ENCODE results near the gene PRELID3B.

PRELID3B gene

GRCh38 chr20:59042151-59042795 lies at the start of gene PRELID3B:
PRELID3B (minus strand) TSS chr20:59042786; CDS start chr20:59042730, 56 bp downstream.
- peaks cover 31% of the 10 kb centered on the region for H3K4me1 ChIP-seq (ENCODE audit: control insufficient read depth, insufficient read depth, low read length, unreplicated experiment)
- H3K79me2 ChIP-seq (ENCODE audit: control insufficient read depth, insufficient read depth, low read length, unreplicated experiment), result peaks cover 54% of the 10 kb centered on the region
- H3K36me3 ChIP-seq (ENCODE audit: insufficient read depth, low read length), result peaks cover 14% of the 10 kb centered on the region
- H2AFZ ChIP-seq (ENCODE audit: low read length, unreplicated experiment), result peak within 1 kb of the TSS; percentile 87
- H3K27ac ChIP-seq (ENCODE audit: low read depth, low read length), result peak within 1 kb of the TSS; percentile 49
- peak within 1 kb of the TSS; percentile 86 for H3K4me3 ChIP-seq (ENCODE audit: low read depth, low read length)
- no peaks in the 10 kb centered on the region for H3K27me3 ChIP-seq (ENCODE audit: insufficient read depth, low read length)

- Histone ChIP-seq H3K4me3 (ENCODE audit: low read depth, low read length) (no peak overlapping the region), H3K36me3 (ENCODE audit: insufficient read depth, low read length) (no peaks in the 10 kb centered on the region), H3K27me3 (ENCODE audit: insufficient read depth, low read length) (peaks cover 39% of the 10 kb centered on the region), H2AFZ (ENCODE audit: low read length, unreplicated experiment) (no peak overlapping the region), H3K4me1 (ENCODE audit: control insufficient read depth, insufficient read depth, low read length, unreplicated experiment) (no peaks in the 10 kb centered on the region), H3K79me2 (ENCODE audit: control insufficient read depth, insufficient read depth, low read length, unreplicated experiment) (no peaks in the 10 kb centered on the region), H3K27ac (ENCODE audit: low read depth, low read length) (no peak overlapping the region)
Measured at GRCh38 chr20:59087829-59088433, 45.3 kb upstream of the PRELID3B start.

GRCh38 chr20:59086923-59087322 lies 44.3 kb upstream of the PRELID3B start:
- H3K27me3 ChIP-seq (ENCODE audit: insufficient read depth, low read length), result peaks cover 30% of the 10 kb centered on the region
- no peak overlapping the region for H3K4me3 ChIP-seq (ENCODE audit: low read depth, low read length)
- no peaks in the 10 kb centered on the region for H3K79me2 ChIP-seq (ENCODE audit: control insufficient read depth, insufficient read depth, low read length, unreplicated experiment)
- no peaks in the 10 kb centered on the region for H3K36me3 ChIP-seq (ENCODE audit: insufficient read depth, low read length)
- no peak overlapping the region for H2AFZ ChIP-seq (ENCODE audit: low read length, unreplicated experiment)
- H3K27ac ChIP-seq (ENCODE audit: low read depth, low read length), result no peak overlapping the region
- no peaks in the 10 kb centered on the region for H3K4me1 ChIP-seq (ENCODE audit: control insufficient read depth, insufficient read depth, low read length, unreplicated experiment)

GRCh38 chr20:59084041-59084850 lies 41.7 kb upstream of the PRELID3B start:
- H3K79me2 ChIP-seq (ENCODE audit: control insufficient read depth, insufficient read depth, low read length, unreplicated experiment), result no peaks in the 10 kb centered on the region
- no peak overlapping the region for H3K4me3 ChIP-seq (ENCODE audit: low read depth, low read length)
- H3K4me1 ChIP-seq (ENCODE audit: control insufficient read depth, insufficient read depth, low read length, unreplicated experiment), result no peaks in the 10 kb centered on the region
- no peak overlapping the region for H2AFZ ChIP-seq (ENCODE audit: low read length, unreplicated experiment)
- H3K27me3 ChIP-seq (ENCODE audit: insufficient read depth, low read length), result peaks cover 13% of the 10 kb centered on the region
- H3K36me3 ChIP-seq (ENCODE audit: insufficient read depth, low read length), result no peaks in the 10 kb centered on the region
- H3K27ac ChIP-seq (ENCODE audit: low read depth, low read length), result no peak overlapping the region

GRCh38 chr20:59082981-59083380 lies 40.4 kb upstream of the PRELID3B start:
- Histone ChIP-seq H3K4me1 (ENCODE audit: control insufficient read depth, insufficient read depth, low read length, unreplicated experiment) (no peaks in the 10 kb centered on the region), H3K27me3 (ENCODE audit: insufficient read depth, low read length) (peaks cover 20% of the 10 kb centered on the region), H3K36me3 (ENCODE audit: insufficient read depth, low read length) (no peaks in the 10 kb centered on the region), H3K27ac (ENCODE audit: low read depth, low read length) (no peak overlapping the region), H3K4me3 (ENCODE audit: low read depth, low read length) (no peak overlapping the region), H3K79me2 (ENCODE audit: control insufficient read depth, insufficient read depth, low read length, unreplicated experiment) (no peaks in the 10 kb centered on the region), H2AFZ (ENCODE audit: low read length, unreplicated experiment) (no peak overlapping the region)

- H3K4me3 ChIP-seq (ENCODE audit: low read depth, low read length), result no peak overlapping the region
- no peak overlapping the region for H2AFZ ChIP-seq (ENCODE audit: low read length, unreplicated experiment)
- H3K27me3 ChIP-seq (ENCODE audit: insufficient read depth, low read length), result peaks cover 28% of the 10 kb centered on the region
Measured at GRCh38 chr20:59082077-59082740, 39.6 kb upstream of the PRELID3B start.

GRCh38 chr20:59081036-59081435 lies 38.5 kb upstream of the PRELID3B start:
- Histone ChIP-seq H3K27me3 (ENCODE audit: insufficient read depth, low read length) (peaks cover 36% of the 10 kb centered on the region), H2AFZ (ENCODE audit: low read length, unreplicated experiment) (no peak overlapping the region), H3K79me2 (ENCODE audit: control insufficient read depth, insufficient read depth, low read length, unreplicated experiment) (no peaks in the 10 kb centered on the region), H3K4me3 (ENCODE audit: low read depth, low read length) (no peak overlapping the region), H3K36me3 (ENCODE audit: insufficient read depth, low read length) (no peaks in the 10 kb centered on the region), H3K4me1 (ENCODE audit: control insufficient read depth, insufficient read depth, low read length, unreplicated experiment) (no peaks in the 10 kb centered on the region), H3K27ac (ENCODE audit: low read depth, low read length) (no peak overlapping the region)

More at GRCh38 chr20:59082077-59082740, 39.6 kb upstream of the PRELID3B start:
- no peaks in the 10 kb centered on the region for H3K36me3 ChIP-seq (ENCODE audit: insufficient read depth, low read length)
- no peaks in the 10 kb centered on the region for H3K79me2 ChIP-seq (ENCODE audit: control insufficient read depth, insufficient read depth, low read length, unreplicated experiment)
- H3K4me1 ChIP-seq (ENCODE audit: control insufficient read depth, insufficient read depth, low read length, unreplicated experiment), result no peaks in the 10 kb centered on the region
- H3K27ac ChIP-seq (ENCODE audit: low read depth, low read length), result no peak overlapping the region

- Histone ChIP-seq H3K4me3 (ENCODE audit: low read depth, low read length) (no peak overlapping the region), H3K36me3 (ENCODE audit: insufficient read depth, low read length) (no peaks in the 10 kb centered on the region), H3K79me2 (ENCODE audit: control insufficient read depth, insufficient read depth, low read length, unreplicated experiment) (no peaks in the 10 kb centered on the region), H3K27me3 (ENCODE audit: insufficient read depth, low read length) (peaks cover 53% of the 10 kb centered on the region), H3K4me1 (ENCODE audit: control insufficient read depth, insufficient read depth, low read length, unreplicated experiment) (no peaks in the 10 kb centered on the region), H3K27ac (ENCODE audit: low read depth, low read length) (no peak overlapping the region), H2AFZ (ENCODE audit: low read length, unreplicated experiment) (no peak overlapping the region)
Measured at GRCh38 chr20:59078231-59078630, 35.6 kb upstream of the PRELID3B start.

GRCh38 chr20:59077705-59078104 lies 35.1 kb upstream of the PRELID3B start:
- Histone ChIP-seq H3K36me3 (ENCODE audit: insufficient read depth, low read length) (no peaks in the 10 kb centered on the region), H2AFZ (ENCODE audit: low read length, unreplicated experiment) (no peak overlapping the region), H3K4me3 (ENCODE audit: low read depth, low read length) (no peak overlapping the region), H3K27ac (ENCODE audit: low read depth, low read length) (no peak overlapping the region), H3K79me2 (ENCODE audit: control insufficient read depth, insufficient read depth, low read length, unreplicated experiment) (no peaks in the 10 kb centered on the region), H3K27me3 (ENCODE audit: insufficient read depth, low read length) (peaks cover 58% of the 10 kb centered on the region), H3K4me1 (ENCODE audit: control insufficient read depth, insufficient read depth, low read length, unreplicated experiment) (no peaks in the 10 kb centered on the region)

GRCh38 chr20:59075934-59076508 lies 33.4 kb upstream of the PRELID3B start:
- H3K79me2 ChIP-seq (ENCODE audit: control insufficient read depth, insufficient read depth, low read length, unreplicated experiment), result no peaks in the 10 kb centered on the region
- peaks cover 68% of the 10 kb centered on the region for H3K27me3 ChIP-seq (ENCODE audit: insufficient read depth, low read length)

More at GRCh38 chr20:59075934-59076508, 33.4 kb upstream of the PRELID3B start:
- no peak overlapping the region for H3K4me3 ChIP-seq (ENCODE audit: low read depth, low read length)
- no peak overlapping the region for H2AFZ ChIP-seq (ENCODE audit: low read length, unreplicated experiment)
- H3K4me1 ChIP-seq (ENCODE audit: control insufficient read depth, insufficient read depth, low read length, unreplicated experiment), result no peaks in the 10 kb centered on the region
- no peaks in the 10 kb centered on the region for H3K36me3 ChIP-seq (ENCODE audit: insufficient read depth, low read length)
- H3K27ac ChIP-seq (ENCODE audit: low read depth, low read length), result no peak overlapping the region
